Spleen (tissue), 7 donors: ENCODE results near the gene COL2A1.

ENCODE experiments used
- POLR2A ChIP-seq, 3 donors: fragments of 450-650 bp; IDR thresholded peaks; one replicate each; pipeline ENCODE4 v1.5.1; 2017; ENCODE audit warnings: antibody characterized with exemption in 3 of 3, mild to moderate bottlenecking in 1 of 3
- POLR2AphosphoS5 ChIP-seq, 3 donors: sonication (generic); formaldehyde crosslinking; IDR thresholded peaks; one replicate each; pipeline ENCODE4 v1.5.1; 2017; ENCODE audit warnings: antibody characterized with exemption in 3 of 3
- TF ChIP-seq, protein P1 (sequence below), 11 experiments: fragments of 200-600 bp in 7 of 11; fragments of 450-650 bp in 4 of 11; sonication (generic) in 4 of 11; IDR thresholded peaks in 8 of 11; conservative IDR thresholded peaks in 3 of 11; 1 replicate in 7 of 11; 2 replicates in 4 of 11; pipeline versions ENCODE4 v1.4.0 to v1.8.0; 2016 to 2021; ENCODE audit warnings: antibody characterized with exemption in 11 of 11, inconsistent platforms in 4 of 11, mild to moderate bottlenecking in 1 of 11
- donor health status: DM: no; HTN: no; CAD: no; lungs with moderate emphysema.
- donor health status: DM: no; HTN: no; CAD: no.
- donor health status: DM: no; HTN: no; CAD: no.

DNA sequence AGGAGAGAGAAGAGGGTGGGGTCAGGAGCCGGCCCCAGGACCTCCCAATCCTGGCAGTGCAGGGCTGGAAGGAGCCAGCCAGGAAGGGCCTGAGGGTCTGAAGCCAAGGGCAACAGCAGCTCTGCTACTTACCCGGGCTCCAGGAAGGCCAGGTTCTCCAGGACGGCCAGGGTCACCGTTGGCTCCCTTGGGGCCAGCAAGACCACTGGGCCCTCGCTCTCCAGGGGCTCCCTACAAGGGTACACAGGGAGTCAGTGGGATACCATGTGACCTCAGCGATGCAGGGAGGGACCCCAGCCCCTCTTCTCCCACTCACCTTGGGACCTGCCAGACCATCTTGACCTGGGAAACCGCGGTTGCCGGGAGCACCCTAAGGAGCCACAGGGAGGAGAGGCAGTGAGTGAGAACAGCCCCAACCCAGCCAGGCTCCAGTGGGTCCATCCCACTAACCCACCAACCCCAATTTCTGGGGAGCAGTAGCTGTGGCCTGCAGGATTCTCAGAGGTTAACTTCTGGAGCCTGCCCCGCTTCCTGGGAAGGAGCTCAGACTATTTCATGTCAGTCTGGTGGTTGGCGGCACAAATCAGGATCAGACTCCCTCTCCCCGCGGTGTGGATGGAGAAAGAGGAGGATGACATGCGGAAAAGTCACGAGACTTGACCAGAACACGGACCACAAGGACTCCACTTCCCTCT is 18.5 kb downstream of the COL2A1 start:
- TF ChIP-seq, protein P1, sequence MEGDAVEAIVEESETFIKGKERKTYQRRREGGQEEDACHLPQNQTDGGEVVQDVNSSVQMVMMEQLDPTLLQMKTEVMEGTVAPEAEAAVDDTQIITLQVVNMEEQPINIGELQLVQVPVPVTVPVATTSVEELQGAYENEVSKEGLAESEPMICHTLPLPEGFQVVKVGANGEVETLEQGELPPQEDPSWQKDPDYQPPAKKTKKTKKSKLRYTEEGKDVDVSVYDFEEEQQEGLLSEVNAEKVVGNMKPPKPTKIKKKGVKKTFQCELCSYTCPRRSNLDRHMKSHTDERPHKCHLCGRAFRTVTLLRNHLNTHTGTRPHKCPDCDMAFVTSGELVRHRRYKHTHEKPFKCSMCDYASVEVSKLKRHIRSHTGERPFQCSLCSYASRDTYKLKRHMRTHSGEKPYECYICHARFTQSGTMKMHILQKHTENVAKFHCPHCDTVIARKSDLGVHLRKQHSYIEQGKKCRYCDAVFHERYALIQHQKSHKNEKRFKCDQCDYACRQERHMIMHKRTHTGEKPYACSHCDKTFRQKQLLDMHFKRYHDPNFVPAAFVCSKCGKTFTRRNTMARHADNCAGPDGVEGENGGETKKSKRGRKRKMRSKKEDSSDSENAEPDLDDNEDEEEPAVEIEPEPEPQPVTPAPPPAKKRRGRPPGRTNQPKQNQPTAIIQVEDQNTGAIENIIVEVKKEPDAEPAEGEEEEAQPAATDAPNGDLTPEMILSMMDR (IDR thresholded peaks at IDR 0.05 in 8 of 11, conservative IDR thresholded peaks at IDR 0.05 in 3 of 11), result no peak
- TF ChIP-seq POLR2A (IDR thresholded peaks at IDR 0.05), result no peak
- no peak for TF ChIP-seq POLR2AphosphoS5 (IDR thresholded peaks at IDR 0.05)
